ENCODE results near the gene SERHL2. TPM values are rescaled to one million over a fixed set of nuclear protein-coding genes. Genes with fewer than 3 reads are reported as not detected.
"Not testable (repeated sequence)": the region's sequence is repeated elsewhere in the genome, so short reads cannot be mapped to it uniquely, and the experiment has no call there.

The SERHL2 gene
- total RNA-seq, 2 experiments from 2014 or later = 1.1 to 1.4 TPM

DNA sequence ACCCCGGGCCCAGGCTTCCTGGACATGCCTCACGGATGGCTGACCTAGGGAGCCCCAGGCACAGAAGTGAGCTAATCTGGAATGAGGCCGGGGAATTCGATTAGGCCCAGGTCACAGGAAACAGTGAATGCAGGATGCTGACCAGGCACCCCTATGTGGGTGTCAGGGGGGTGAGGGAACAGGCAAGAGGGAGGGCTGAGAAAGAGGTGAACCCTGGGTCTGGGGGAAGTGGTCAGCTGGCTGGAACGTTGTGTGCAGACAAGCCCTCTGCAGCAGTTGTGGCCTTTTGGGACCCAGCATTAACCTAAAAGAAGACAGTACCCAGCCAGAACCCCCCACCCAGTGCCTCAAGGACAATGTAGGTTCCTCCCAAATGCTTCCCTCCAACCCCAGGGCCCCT is 8.1 kb downstream of the SERHL2 start:
- ChIA-PET POLR2A (interaction anchor here (1.3 to 2.0 kb wide), 3 partner anchors 7 to 9 kb away, joined by 4 to 9 read pairs (median 8); partner anchors contain the start of gene SERHL2), CTCF (interaction anchor here (0.8 to 1.9 kb wide), 4 partner anchors 10 to 47 kb away, joined by 3 to 5 read pairs (median 4); no protein-coding TSS in a partner anchor)
- Mint-ChIP-seq H3K9me3 (no peaks in the 10 kb centered on the region), H3K4me3 (no peak overlapping the region), H3K4me1 (ENCODE audit: low read depth) (peaks cover 11% of the 10 kb centered on the region), H3K27ac (no peak overlapping the region), H3K36me3 (ENCODE audit: low read depth) (peaks cover 4% of the 10 kb centered on the region), H3K27me3 (no peaks in the 10 kb centered on the region)
- ATAC-seq (no peak), DNase-seq (no peak)
- TF ChIP-seq, protein P1, sequence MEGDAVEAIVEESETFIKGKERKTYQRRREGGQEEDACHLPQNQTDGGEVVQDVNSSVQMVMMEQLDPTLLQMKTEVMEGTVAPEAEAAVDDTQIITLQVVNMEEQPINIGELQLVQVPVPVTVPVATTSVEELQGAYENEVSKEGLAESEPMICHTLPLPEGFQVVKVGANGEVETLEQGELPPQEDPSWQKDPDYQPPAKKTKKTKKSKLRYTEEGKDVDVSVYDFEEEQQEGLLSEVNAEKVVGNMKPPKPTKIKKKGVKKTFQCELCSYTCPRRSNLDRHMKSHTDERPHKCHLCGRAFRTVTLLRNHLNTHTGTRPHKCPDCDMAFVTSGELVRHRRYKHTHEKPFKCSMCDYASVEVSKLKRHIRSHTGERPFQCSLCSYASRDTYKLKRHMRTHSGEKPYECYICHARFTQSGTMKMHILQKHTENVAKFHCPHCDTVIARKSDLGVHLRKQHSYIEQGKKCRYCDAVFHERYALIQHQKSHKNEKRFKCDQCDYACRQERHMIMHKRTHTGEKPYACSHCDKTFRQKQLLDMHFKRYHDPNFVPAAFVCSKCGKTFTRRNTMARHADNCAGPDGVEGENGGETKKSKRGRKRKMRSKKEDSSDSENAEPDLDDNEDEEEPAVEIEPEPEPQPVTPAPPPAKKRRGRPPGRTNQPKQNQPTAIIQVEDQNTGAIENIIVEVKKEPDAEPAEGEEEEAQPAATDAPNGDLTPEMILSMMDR (IDR thresholded peaks at IDR 0.05) = no peak
- intact Hi-C loops (cut with micrococcal nuclease) = no loop called here

DNA sequence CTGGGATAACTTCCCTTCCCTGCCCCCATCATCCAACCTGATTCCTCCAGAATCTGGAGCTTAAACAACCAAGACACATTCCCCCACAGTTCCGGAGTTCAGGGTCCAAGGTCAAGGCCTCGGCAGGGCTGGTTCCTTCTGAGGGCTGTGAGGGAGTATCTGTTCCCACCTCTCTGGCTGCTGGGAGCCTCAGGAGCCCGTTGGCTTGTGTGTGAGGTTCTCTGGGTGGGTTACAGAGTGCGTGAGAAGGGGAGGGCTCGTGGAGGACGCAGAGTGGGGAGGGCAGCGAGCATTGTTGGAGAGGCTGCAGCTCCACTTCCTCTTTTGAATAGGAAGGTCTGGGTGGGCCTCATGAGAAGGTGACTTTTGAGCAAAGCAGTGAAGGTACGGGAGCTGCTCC is 8.5 kb downstream of the SERHL2 start:
- ChIA-PET CTCF (interaction anchor here (1.5 kb wide), 1 partner anchor 47 kb away, joined by 5 read pairs; no protein-coding TSS in a partner anchor), POLR2A (interaction anchor here (1.3 to 2.0 kb wide), 3 partner anchors 7 to 9 kb away, joined by 4 to 9 read pairs (median 8); partner anchors contain the start of gene SERHL2)
- no peak overlapping the region for H3K27ac Mint-ChIP-seq
- peaks cover 4% of the 10 kb centered on the region for H3K36me3 Mint-ChIP-seq (ENCODE audit: low read depth)
- ATAC-seq = no peak
- DNase-seq = no peak
- H3K9me3 Mint-ChIP-seq = no peaks in the 10 kb centered on the region
- TF ChIP-seq, protein P1 (IDR thresholded peaks at IDR 0.05) = no peak
- H3K4me1 Mint-ChIP-seq (ENCODE audit: low read depth) = peaks cover 11% of the 10 kb centered on the region
- H3K4me3 Mint-ChIP-seq = no peak overlapping the region
- H3K27me3 Mint-ChIP-seq = no peaks in the 10 kb centered on the region
- intact Hi-C loops (cut with micrococcal nuclease) = no loop called here

DNA sequence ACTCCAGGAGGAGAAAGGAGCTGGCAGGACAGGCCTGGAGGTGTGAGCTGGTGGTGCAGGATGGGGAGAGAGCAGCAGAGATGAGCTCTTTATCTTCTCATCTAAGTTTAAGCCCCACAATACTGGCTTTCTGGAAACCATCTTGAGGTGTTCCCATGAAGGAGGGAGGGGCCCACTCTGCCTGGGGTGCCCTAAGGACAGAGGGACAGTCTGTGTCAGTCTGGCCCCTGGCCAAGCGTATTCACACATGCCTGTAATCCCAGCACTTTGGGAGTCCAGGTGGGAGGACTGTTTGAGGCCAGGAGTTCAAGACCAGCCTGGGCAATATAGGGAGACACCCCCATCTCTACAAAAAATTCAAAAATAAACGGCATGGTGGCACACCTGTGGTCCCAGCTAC is 8.9 kb downstream of the SERHL2 start:
- no peak overlapping the region for H3K27ac Mint-ChIP-seq
- DNase-seq (no peak), ATAC-seq (no peak)
- TF ChIP-seq, protein P1 (IDR thresholded peaks at IDR 0.05) = no peak
- no peaks in the 10 kb centered on the region for H3K27me3 Mint-ChIP-seq
- intact Hi-C loops (cut with micrococcal nuclease) = no loop called here
- H3K4me3 Mint-ChIP-seq = no peak overlapping the region
- H3K9me3 Mint-ChIP-seq = no peaks in the 10 kb centered on the region
- peaks cover 4% of the 10 kb centered on the region for H3K36me3 Mint-ChIP-seq (ENCODE audit: low read depth)
- POLR2A ChIA-PET = interaction anchor here (1.3 kb wide), 1 partner anchor 9 kb away, joined by 8 read pairs; the partner anchor contains the start of gene SERHL2
- CTCF ChIA-PET = interaction anchor here (1.5 kb wide), 1 partner anchor 46 kb away, joined by 5 read pairs; no protein-coding TSS in a partner anchor
- peaks cover 11% of the 10 kb centered on the region for H3K4me1 Mint-ChIP-seq (ENCODE audit: low read depth)

DNA sequence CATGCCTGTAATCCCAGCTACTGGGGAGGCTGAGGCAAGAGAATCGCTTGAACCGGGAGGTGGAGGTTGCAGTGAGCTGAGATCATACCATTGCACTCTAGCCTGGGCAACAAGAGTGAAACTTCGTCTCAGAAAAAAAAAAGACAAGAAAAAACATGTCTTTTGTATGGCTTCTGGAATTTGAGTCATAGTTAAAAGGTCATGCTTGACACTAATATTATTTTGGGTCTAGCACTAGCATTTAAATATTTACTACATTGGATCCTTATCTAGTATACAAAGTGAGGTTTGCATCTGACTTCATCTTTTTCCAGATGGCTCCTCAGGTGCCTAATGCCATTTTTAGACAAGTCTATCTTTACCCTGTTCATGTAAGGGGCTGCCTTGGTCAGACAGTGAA is 10.2 kb downstream of the SERHL2 start:
- intact Hi-C loops (cut with micrococcal nuclease); H3K4me3 Mint-ChIP-seq; H3K27ac Mint-ChIP-seq; H3K36me3 Mint-ChIP-seq (ENCODE audit: low read depth); CTCF ChIA-PET; ATAC-seq; H3K9me3 Mint-ChIP-seq; H3K27me3 Mint-ChIP-seq; DNase-seq: not testable (repeated sequence)
- H3K4me1 Mint-ChIP-seq (ENCODE audit: low read depth) = peaks cover 11% of the 10 kb centered on the region
- POLR2A ChIA-PET = interaction anchor here (0.6 kb wide), 1 partner anchor 371 kb away, joined by 6 read pairs; no protein-coding TSS in a partner anchor

DNA sequence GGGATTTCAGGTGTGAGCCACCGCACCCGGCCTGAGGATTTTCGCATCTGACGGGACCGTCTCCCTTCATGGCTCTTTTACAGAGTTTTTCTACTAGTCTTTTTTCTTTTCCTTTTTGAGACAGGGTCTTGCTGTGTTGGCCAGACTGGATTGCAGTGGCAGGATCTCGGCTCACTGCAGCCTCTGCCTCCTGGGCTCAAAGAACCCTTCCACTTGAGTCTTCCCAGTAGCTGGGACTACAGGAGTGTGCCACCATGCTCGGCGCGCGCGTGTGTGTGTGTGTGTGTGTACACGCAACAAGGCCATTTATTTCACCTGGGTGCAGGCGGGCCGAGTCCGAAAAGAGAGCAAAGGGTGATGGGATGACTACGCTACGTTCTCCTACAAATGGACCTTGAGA is 10.9 kb downstream of the SERHL2 start:
- H3K36me3 Mint-ChIP-seq (ENCODE audit: low read depth) = peaks cover 5% of the 10 kb centered on the region
- TF ChIP-seq, protein P1 (IDR thresholded peaks at IDR 0.05) = no peak
- ChIA-PET CTCF (no interaction called here), POLR2A (interaction anchor here (0.7 to 1.0 kb wide), 2 partner anchors 20 kb away, joined by 3 read pairs; no protein-coding TSS in a partner anchor)
- no peaks in the 10 kb centered on the region for H3K9me3 Mint-ChIP-seq
- ATAC-seq (no peak), DNase-seq (no peak)
- intact Hi-C loops (cut with micrococcal nuclease) = no loop called here
- H3K27me3 Mint-ChIP-seq = no peaks in the 10 kb centered on the region
- H3K4me1 Mint-ChIP-seq (ENCODE audit: low read depth) = peaks cover 11% of the 10 kb centered on the region
- H3K4me3 Mint-ChIP-seq = no peak overlapping the region
- H3K27ac Mint-ChIP-seq = no peak overlapping the region
